Measurements from ENCODE around the gene TFDP2. TPM values are rescaled to one million over a fixed set of nuclear protein-coding genes. Genes with fewer than 3 reads are reported as not detected.

The TFDP2 gene
- total and polyA plus RNA-seq, 9 of the 15 experiments (the other 6 are each of a cell fraction or from before 2014, with no cell fraction given), result 95.6 to 179 (median 126) TPM

DNA sequence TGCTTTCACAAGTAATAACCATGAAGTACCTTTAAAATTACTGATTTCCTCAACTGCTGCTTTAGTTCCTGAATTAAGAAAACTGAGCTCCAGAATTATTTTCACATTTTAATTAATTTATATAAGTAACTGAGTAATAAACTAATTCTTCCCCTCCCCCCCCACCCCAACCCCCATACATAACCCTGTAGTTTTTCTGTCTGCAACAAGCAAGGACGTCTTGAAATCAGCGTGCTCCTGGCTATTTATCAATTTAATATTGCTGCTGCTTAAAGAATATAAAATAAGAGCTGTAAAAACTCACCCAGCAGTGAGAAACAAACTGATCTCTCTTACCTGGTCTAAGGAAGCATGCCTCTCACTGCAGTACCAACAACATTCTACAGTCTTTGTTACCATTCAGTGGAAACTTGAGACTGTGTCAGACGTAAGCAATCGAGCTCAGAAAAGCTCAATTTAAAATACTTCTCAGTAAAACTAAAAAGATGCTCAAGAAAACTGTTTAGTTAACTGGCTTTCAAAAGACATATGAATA, 121.0 kb downstream of the TFDP2 start (continued):
- TF ChIP-seq CHD2 (IDR thresholded peaks at IDR 0.05; ENCODE audit: low read depth, low read length) (no peak), HDAC8 (tag; IDR thresholded peaks at IDR 0.05) (no peak), GTF2A2 (tag; IDR thresholded peaks at IDR 0.05) (no peak), ZNF408 (CRISPR knock-in tag; IDR thresholded peaks at IDR 0.05; ENCODE audit: low read depth) (no peak), SPI1 (IDR thresholded peaks at IDR 0.05; ENCODE audit: borderline replicate concordance, low read depth, low read length) (no peak), BRD9 (IDR thresholded peaks at IDR 0.05; ENCODE audit: low read depth, partially characterized antibody) (no peak), MCM5 (IDR thresholded peaks at IDR 0.05; ENCODE audit: low read depth) (no peak), SIX5 (IDR thresholded peaks at IDR 0.05; ENCODE audit: borderline replicate concordance in 1 of 2, insufficient read depth in 1 of 2, low read depth in 1 of 2, low read length in 2 of 2) (no peak), PTTG1 (tag; IDR thresholded peaks at IDR 0.05; ENCODE audit: low read depth) (no peak), TBP (optimal IDR thresholded peaks at IDR 0.05; ENCODE audit: low read depth, low read length) (peak; percentile 83), KLF13 (tag; IDR thresholded peaks at IDR 0.05; ENCODE audit: borderline replicate concordance, low read depth) (no peak), PURB (CRISPR knock-in tag; IDR thresholded peaks at IDR 0.05; ENCODE audit: low read depth) (no peak), ZSCAN29 (IDR thresholded peaks at IDR 0.05) (no peak), EGR1 (conservative IDR thresholded peaks at IDR 0.05) (no peak), ZNF263 (CRISPR knock-in tag; IDR thresholded peaks at IDR 0.05; ENCODE audit: borderline replicate concordance) (no peak)
- TF ChIP-seq, protein P1, sequence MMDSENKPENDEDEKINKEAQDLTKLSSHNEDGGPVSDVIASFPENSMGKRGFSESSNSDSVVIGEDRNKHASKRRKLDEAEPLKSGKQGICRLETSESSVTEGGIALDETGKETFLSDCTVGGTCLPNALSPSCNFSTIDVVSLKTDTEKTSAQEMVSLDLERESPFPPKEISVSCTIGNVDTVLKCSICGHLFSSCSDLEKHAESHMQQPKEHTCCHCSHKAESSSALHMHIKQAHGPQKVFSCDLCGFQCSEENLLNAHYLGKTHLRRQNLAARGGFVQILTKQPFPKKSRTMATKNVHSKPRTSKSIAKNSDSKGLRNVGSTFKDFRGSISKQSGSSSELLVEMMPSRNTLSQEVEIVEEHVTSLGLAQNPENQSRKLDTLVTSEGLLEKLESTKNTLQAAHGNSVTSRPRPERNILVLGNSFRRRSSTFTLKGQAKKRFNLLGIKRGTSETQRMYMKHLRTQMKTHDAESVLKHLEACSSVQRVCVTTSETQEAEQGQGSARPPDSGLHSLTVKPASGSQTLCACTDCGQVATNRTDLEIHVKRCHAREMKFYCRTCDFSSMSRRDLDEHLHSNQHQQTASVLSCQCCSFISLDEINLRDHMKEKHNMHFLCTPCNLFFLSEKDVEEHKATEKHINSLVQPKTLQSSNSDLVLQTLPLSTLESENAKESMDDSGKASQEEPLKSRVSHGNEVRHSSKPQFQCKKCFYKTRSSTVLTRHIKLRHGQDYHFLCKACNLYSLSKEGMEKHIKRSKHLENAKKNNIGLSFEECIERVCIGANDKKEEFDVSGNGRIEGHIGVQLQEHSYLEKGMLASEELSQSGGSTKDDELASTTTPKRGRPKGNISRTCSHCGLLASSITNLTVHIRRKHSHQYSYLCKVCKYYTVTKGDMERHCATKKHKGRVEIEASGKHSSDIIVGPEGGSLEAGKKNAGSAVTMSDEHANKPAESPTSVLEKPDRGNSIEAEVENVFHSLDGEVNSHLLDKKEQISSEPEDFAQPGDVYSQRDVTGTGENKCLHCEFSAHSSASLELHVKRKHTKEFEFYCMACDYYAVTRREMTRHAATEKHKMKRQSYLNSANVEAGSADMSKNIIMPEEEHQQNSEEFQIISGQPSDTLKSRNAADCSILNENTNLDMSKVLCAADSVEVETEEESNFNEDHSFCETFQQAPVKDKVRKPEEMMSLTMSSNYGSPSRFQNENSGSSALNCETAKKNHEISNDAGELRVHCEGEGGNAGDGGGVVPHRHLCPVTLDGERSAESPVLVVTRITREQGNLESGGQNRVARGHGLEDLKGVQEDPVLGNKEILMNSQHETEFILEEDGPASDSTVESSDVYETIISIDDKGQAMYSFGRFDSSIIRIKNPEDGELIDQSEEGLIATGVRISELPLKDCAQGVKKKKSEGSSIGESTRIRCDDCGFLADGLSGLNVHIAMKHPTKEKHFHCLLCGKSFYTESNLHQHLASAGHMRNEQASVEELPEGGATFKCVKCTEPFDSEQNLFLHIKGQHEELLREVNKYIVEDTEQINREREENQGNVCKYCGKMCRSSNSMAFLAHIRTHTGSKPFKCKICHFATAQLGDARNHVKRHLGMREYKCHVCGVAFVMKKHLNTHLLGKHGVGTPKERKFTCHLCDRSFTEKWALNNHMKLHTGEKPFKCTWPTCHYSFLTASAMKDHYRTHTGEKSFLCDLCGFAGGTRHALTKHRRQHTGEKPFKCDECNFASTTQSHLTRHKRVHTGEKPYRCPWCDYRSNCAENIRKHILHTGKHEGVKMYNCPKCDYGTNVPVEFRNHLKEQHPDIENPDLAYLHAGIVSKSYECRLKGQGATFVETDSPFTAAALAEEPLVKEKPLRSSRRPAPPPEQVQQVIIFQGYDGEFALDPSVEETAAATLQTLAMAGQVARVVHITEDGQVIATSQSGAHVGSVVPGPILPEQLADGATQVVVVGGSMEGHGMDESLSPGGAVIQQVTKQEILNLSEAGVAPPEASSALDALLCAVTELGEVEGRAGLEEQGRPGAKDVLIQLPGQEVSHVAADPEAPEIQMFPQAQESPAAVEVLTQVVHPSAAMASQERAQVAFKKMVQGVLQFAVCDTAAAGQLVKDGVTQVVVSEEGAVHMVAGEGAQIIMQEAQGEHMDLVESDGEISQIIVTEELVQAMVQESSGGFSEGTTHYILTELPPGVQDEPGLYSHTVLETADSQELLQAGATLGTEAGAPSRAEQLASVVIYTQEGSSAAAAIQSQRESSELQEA (IDR thresholded peaks at IDR 0.05; ENCODE audit: low read depth), result no peak
- TF ChIP-seq, protein P2, sequence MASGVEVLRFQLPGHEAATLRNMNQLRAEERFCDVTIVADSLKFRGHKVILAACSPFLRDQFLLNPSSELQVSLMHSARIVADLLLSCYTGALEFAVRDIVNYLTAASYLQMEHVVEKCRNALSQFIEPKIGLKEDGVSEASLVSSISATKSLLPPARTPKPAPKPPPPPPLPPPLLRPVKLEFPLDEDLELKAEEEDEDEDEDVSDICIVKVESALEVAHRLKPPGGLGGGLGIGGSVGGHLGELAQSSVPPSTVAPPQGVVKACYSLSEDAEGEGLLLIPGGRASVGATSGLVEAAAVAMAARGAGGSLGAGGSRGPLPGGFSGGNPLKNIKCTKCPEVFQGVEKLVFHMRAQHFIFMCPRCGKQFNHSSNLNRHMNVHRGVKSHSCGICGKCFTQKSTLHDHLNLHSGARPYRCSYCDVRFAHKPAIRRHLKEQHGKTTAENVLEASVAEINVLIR (CRISPR knock-in tag; IDR thresholded peaks at IDR 0.05), result no peak

Data from K562 (cell line).